Epithelial cell of proximal tubule (primary cell): Measurements from ENCODE around the gene MRPL24. TPM values are rescaled to one million over a fixed set of nuclear protein-coding genes. Genes with fewer than 3 reads are reported as not detected.
A peak's percentile ranks its signal among the peaks of the same experiment; 100 is the strongest.

Source experiments
- DNase-seq: peaks from one replicate; pipeline ENCODE4 v3.0.0-alpha.2; 2011; ENCODE audit warnings: low read depth
- H3K4me3 ChIP-seq: 2 replicates; pipeline ENCODE4 v1.5.1; 2011; ENCODE audit warnings: low read depth, mild to moderate bottlenecking, low read length
- CTCF ChIP-seq: conservative IDR thresholded peaks from 2 replicates; pipeline ENCODE4 v1.5.1; 2012; ENCODE audit warnings: low read depth, mild to moderate bottlenecking, low read length
- total RNA-seq: library from RNA; depleted of rRNA; stranded (reverse); fragments of >200 nt; gene quantifications from 2 replicates; pipeline ENCODE4 v1.2.3, GENCODE V29; 2015

The MRPL24 gene
- total RNA-seq, 1 donor from 2014 or later: 47.7 TPM

GRCh38 chr1:156705918-156706656 lies 34.8 kb downstream of the MRPL24 start:
- no peak for DNase-seq
- peak overlapping the region; percentile 55 for H3K4me3 ChIP-seq
- TF ChIP-seq CTCF: peak; percentile 82

DNA sequence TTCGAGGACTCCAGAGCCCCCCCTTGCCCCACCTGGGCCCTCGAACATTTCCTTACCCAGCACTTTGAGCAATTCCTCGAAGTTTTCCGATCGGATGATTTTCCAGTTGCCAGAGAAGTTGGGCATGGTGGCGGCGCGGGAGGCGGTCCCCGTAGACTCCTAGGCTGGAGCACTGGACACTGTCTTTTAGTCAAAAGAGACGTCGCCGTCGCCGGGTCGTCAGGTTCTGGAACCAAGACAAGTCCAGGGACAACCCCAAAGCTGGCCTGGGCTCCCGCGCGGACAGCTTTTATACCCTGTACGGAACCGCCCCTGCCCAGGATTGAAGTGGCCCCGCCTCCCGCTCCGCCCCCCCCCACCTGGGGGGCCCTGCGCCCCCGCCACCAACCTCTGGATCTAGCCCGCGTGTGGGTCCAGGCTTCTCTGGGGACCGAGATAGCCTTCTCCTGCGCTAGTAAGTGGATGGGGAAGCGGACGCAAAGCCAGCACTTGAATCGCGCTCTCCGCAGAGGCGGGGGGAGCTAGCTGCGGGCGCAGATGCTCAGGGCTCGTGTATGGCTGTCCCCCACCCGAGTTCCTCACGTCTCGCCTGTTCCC lies 35.5 kb downstream of the MRPL24 start, which contains the start of gene CRABP2:
CRABP2 (minus strand) TSS at position 263 of the 597 bp plus-strand sequence; CDS start at position 126, 137 bp downstream.
- peak; percentile 1 for TF ChIP-seq CTCF
- DNase-seq: no peak
- peak within 1 kb of the TSS; percentile 55 for H3K4me3 ChIP-seq

- H3K4me3 ChIP-seq: peak overlapping the region; percentile 55
- peak; percentile 2 for TF ChIP-seq CTCF
- DNase-seq: no peak
These were observed 36.0 kb downstream of the MRPL24 start for GRCh38 chr1:156704930-156705320.

DNA sequence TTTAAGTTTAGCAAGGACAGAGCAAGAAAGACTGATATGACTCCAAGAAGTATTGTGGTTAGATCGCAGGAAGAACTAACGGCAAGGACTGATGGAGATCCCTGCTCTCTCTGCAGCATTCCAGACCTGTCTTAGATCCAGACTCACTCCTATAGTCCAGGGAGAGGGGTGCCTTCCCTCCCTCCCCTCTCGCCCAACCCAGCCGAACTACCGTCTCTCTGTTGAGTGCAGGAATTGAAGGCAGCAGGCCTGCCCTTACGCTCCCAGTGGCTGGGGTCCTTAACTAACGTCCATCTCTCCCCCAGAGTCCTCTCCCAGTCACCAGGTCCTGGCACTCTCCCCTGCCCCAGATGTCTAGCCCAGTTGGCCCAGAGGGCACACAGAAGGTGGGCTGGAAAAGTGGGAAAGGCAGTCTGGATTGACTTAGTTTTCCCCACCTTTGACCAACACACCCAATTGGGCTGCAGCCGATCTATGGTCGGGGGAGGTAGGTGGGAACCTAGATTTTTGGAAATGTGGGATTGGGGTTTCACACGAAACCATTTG lies 36.6 kb downstream of the MRPL24 start:
- H3K4me3 ChIP-seq: no peak overlapping the region
- no peak for DNase-seq
- no peak for TF ChIP-seq CTCF

DNA sequence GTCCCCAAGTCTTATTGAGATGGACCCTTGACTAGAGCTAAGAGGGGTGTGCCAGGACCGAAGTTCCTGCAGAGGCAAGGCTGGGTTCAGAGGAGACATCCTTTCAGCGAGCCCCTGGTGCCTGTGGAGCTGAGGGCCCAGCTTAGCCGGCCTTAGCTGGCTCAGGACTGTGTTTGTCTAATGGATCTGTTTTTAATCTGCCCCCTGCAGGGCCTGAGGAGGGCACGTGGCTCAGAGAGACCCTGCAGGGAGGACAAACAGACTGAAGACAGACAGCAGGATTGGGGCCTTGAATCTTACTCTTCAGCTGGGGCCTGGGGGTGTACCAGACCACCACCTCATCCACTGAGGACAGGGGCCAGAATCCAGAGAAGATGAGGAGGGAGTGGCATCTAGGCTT lies 37.1 kb downstream of the MRPL24 start:
- TF ChIP-seq CTCF: no peak
- DNase-seq: no peak
- no peak overlapping the region for H3K4me3 ChIP-seq

GRCh38 chr1:156703336-156703735 lies 37.6 kb downstream of the MRPL24 start:
- DNase-seq: no peak
- H3K4me3 ChIP-seq: no peak overlapping the region

More at GRCh38 chr1:156703336-156703735, 37.6 kb downstream of the MRPL24 start:
- no peak for TF ChIP-seq CTCF
